OCI-LY1 (cell line): ENCODE data around the gene SDK2.

Source experiments
- EZH2 ChIP-seq: fragments of 200-600 bp; sonication (generic), shearing (Covaris generic); IDR thresholded peaks from 2 replicates; pipeline ENCODE4 v1.8.0; 2017; ENCODE audit warnings: borderline replicate concordance, mixed run types, mild to moderate bottlenecking, antibody characterized with exemption, low read length, moderate library complexity, mixed read lengths
- TF ChIP-seq, protein P1 (sequence below): fragments of 200-600 bp; sonication (generic), shearing (Covaris generic); IDR thresholded peaks from 2 replicates; pipeline ENCODE4 v1.5.1; 2017; ENCODE audit warnings: mild to moderate bottlenecking, antibody characterized with exemption, low read length, moderate library complexity, mixed read lengths

DNA sequence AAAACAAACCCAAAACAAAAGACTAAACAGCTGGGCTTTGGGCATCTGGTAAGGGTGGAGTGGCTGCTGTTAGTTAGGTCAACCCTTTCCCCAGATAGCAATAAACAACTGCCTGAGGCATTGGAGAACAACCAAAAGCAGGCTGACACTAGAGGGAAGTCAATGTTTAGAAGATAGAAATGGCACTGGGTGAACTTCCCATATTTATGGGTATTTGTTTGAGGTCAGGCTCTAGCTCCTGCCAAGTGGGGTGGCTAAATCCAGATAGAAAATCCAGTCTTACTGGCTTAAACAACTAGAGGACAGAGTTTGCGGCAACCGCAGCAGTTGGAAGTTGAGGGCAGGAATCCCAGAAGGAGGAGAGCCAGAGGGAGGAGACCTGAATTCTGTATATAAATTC is 79.4 kb downstream of the SDK2 start:
- TF ChIP-seq, protein P1, sequence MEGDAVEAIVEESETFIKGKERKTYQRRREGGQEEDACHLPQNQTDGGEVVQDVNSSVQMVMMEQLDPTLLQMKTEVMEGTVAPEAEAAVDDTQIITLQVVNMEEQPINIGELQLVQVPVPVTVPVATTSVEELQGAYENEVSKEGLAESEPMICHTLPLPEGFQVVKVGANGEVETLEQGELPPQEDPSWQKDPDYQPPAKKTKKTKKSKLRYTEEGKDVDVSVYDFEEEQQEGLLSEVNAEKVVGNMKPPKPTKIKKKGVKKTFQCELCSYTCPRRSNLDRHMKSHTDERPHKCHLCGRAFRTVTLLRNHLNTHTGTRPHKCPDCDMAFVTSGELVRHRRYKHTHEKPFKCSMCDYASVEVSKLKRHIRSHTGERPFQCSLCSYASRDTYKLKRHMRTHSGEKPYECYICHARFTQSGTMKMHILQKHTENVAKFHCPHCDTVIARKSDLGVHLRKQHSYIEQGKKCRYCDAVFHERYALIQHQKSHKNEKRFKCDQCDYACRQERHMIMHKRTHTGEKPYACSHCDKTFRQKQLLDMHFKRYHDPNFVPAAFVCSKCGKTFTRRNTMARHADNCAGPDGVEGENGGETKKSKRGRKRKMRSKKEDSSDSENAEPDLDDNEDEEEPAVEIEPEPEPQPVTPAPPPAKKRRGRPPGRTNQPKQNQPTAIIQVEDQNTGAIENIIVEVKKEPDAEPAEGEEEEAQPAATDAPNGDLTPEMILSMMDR, result no peak
- TF ChIP-seq EZH2, result no peak
